Caco-2 (cell line): ENCODE measurements around the gene FBN2. TPM values are rescaled to one million over a fixed set of nuclear protein-coding genes. Genes with fewer than 3 reads are reported as not detected.

ENCODE experiments used
- BruUV-seq: library from RNA; stranded (reverse); fragments of 400-500 nt; replicated peaks from 2 replicates; lab custom pipeline; 2021; lab: Mats Ljungman, UMichigan
- CTCF ChIA-PET: fragments of 300-600 bp; sonication (Branson Sonifier 250); formaldehyde crosslinking; loops from one replicate; lab custom pipeline; 2022; ENCODE audit warnings: antibody characterized with exemption; lab: Charles Lee
- POLR2A ChIA-PET: fragments of 300-600 bp; sonication (Branson Sonifier 250); formaldehyde crosslinking; loops from one replicate; lab custom pipeline; 2022; ENCODE audit warnings: antibody characterized with exemption; lab: Charles Lee
- DNase-seq, 2 experiments: peaks; one replicate each; pipeline versions ENCODE4 v3.0.0 to v3.0.0-alpha.2; 2020 to 2022
- H3K27me3 ChIP-seq: replicated peaks from 2 replicates; pipeline ENCODE4 v1.6.0; 2011; ENCODE audit warnings: low read length; ENCODE audit not compliant: control insufficient read depth, insufficient read depth
- H3K36me3 ChIP-seq: 2 replicates; pipeline ENCODE4 v1.5.1; 2011; ENCODE audit warnings: low read length; ENCODE audit not compliant: control insufficient read depth, insufficient read depth
- H3K4me1 ChIP-seq: fragments of 250-450 bp; sonication (Bioruptor Pico); 2 replicates; pipeline ENCODE4 v1.5.1; 2020; ENCODE audit warnings: mild to moderate bottlenecking
- H3K4me3 ChIP-seq: 2 replicates; pipeline ENCODE4 v1.5.1; 2011; ENCODE audit warnings: low read depth, mild to moderate bottlenecking, control low read depth, low read length
- H3K9me3 ChIP-seq: fragments of 250-450 bp; sonication (Bioruptor Pico); 2 replicates; pipeline ENCODE4 v1.5.1; 2020; ENCODE audit warnings: mild to moderate bottlenecking, moderate library complexity
- H3K27ac Mint-ChIP-seq: one replicate; pipeline ENCODE4 v1.8.0; 2022; ENCODE audit warnings: mixed read lengths; ENCODE audit not compliant: unreplicated experiment
- H3K27me3 Mint-ChIP-seq: one replicate; pipeline ENCODE4 v1.8.0; 2022; ENCODE audit warnings: mixed read lengths; ENCODE audit not compliant: insufficient read depth, unreplicated experiment
- H3K36me3 Mint-ChIP-seq: one replicate; pipeline ENCODE4 v1.8.0; 2022; ENCODE audit warnings: mild to moderate bottlenecking, mixed read lengths; ENCODE audit not compliant: insufficient read depth, unreplicated experiment
- H3K4me1 Mint-ChIP-seq: one replicate; pipeline ENCODE4 v1.8.0; 2022; ENCODE audit warnings: low read depth, mixed read lengths; ENCODE audit not compliant: unreplicated experiment
- H3K4me3 Mint-ChIP-seq: one replicate; pipeline ENCODE4 v1.8.0; 2022; ENCODE audit warnings: mild to moderate bottlenecking, moderate library complexity, mixed read lengths; ENCODE audit not compliant: unreplicated experiment
- H3K9me3 Mint-ChIP-seq: one replicate; pipeline ENCODE4 v1.8.0; 2022; ENCODE audit warnings: mixed read lengths; ENCODE audit not compliant: unreplicated experiment
- intact Hi-C: fragments of 100-400 bp; cut with micrococcal nuclease; formaldehyde crosslinking; loops from one replicate; pipeline ENCODE4 v1.10.0; 2022; ENCODE audit not compliant: unreplicated experiment
- total RNA-seq: library from RNA; stranded (reverse); gene quantifications from 2 replicates; pipeline ENCODE4 v1.2.3, GENCODE V29; 2022
- TF ChIP-seq, protein P1 (sequence below), 2 experiments: fragments of 200-600 bp in 1 of 2; IDR thresholded peaks; 1 replicate in 1 of 2; 2 replicates in 1 of 2; pipeline versions ENCODE4 v1.5.1 to v1.8.0; 2011 to 2022; ENCODE audit warnings: antibody characterized with exemption in 1 of 2, control low read depth in 1 of 2, inconsistent platforms in 1 of 2, low read depth in 1 of 2, low read length in 1 of 2, mild to moderate bottlenecking in 1 of 2, moderate library complexity in 1 of 2; ENCODE audit not compliant: insufficient read depth in 1 of 2, severe bottlenecking in 1 of 2, unreplicated experiment in 1 of 2

Gene FBN2
- total RNA-seq, 1 experiment from 2014 or later: 0.09 TPM

GRCh38 chr5:128478386-128479368, 59.4 kb downstream of the FBN2 start:
- Histone ChIP-seq H3K9me3 (no peaks in the 10 kb centered on the region), H3K27me3 (no peaks in the 10 kb centered on the region), H3K4me3 (no peak overlapping the region), H3K4me1 (peaks cover 10% of the 10 kb centered on the region; the same call in 1 of the 2 replicates), H3K36me3 (no peaks in the 10 kb centered on the region)
- BruUV-seq: no TSS peak
- intact Hi-C loops: no loop called here
- H3K4me1 Mint-ChIP-seq: no peaks in the 10 kb centered on the region
- POLR2A ChIA-PET: no interaction called here
- no peaks in the 10 kb centered on the region for H3K36me3 Mint-ChIP-seq
- no peak overlapping the region for H3K27ac Mint-ChIP-seq
- CTCF ChIA-PET: no interaction called here
- DNase-seq: no peak
- no peaks in the 10 kb centered on the region for H3K27me3 Mint-ChIP-seq
- TF ChIP-seq, protein P1, sequence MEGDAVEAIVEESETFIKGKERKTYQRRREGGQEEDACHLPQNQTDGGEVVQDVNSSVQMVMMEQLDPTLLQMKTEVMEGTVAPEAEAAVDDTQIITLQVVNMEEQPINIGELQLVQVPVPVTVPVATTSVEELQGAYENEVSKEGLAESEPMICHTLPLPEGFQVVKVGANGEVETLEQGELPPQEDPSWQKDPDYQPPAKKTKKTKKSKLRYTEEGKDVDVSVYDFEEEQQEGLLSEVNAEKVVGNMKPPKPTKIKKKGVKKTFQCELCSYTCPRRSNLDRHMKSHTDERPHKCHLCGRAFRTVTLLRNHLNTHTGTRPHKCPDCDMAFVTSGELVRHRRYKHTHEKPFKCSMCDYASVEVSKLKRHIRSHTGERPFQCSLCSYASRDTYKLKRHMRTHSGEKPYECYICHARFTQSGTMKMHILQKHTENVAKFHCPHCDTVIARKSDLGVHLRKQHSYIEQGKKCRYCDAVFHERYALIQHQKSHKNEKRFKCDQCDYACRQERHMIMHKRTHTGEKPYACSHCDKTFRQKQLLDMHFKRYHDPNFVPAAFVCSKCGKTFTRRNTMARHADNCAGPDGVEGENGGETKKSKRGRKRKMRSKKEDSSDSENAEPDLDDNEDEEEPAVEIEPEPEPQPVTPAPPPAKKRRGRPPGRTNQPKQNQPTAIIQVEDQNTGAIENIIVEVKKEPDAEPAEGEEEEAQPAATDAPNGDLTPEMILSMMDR (IDR thresholded peaks at IDR 0.05; ENCODE audit: insufficient read depth in 1 of 2, low read depth in 1 of 2, low read length in 1 of 2, severe bottlenecking in 1 of 2, unreplicated experiment in 1 of 2): no peak
- no peak overlapping the region for H3K4me3 Mint-ChIP-seq
- peaks cover 4% of the 10 kb centered on the region for H3K9me3 Mint-ChIP-seq

DNA sequence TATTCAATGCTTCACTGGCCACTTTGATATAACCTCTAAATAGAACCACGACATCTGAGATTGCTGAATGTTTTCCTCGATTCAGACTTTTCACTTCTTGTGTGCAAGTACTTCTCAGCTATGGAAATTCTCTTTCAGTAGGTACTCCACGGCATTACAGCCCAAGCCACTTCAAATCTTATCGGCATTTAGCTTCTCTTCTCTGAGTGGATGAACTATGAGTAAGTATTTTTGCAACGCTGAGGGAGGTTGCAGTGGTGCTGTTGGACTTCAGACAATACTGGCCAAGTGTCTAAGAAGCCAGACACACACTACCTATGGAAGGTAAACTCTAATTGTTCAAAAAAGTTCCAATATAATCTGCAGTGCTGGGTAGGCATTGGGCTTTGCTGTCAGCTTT, 60.1 kb downstream of the FBN2 start:
- no TSS peak for BruUV-seq
- DNase-seq: no peak
- ChIA-PET CTCF (no interaction called here), POLR2A (no interaction called here)
- Mint-ChIP-seq H3K27me3 (no peaks in the 10 kb centered on the region), H3K4me1 (no peaks in the 10 kb centered on the region), H3K9me3 (peaks cover 6% of the 10 kb centered on the region), H3K36me3 (no peaks in the 10 kb centered on the region), H3K27ac (no peak overlapping the region), H3K4me3 (no peak overlapping the region)
- no peaks in the 10 kb centered on the region for H3K36me3 ChIP-seq
- TF ChIP-seq, protein P1 (IDR thresholded peaks at IDR 0.05; ENCODE audit: insufficient read depth in 1 of 2, low read depth in 1 of 2, low read length in 1 of 2, severe bottlenecking in 1 of 2, unreplicated experiment in 1 of 2): no peak
- H3K4me1 ChIP-seq: peaks cover 10% of the 10 kb centered on the region; the same call in 1 of the 2 replicates
- intact Hi-C loops: no loop called here
- H3K9me3 ChIP-seq: no peaks in the 10 kb centered on the region
- no peaks in the 10 kb centered on the region for H3K27me3 ChIP-seq
- H3K4me3 ChIP-seq: no peak overlapping the region

- intact Hi-C loops: no loop called here
These were observed 62.4 kb downstream of the FBN2 start for GRCh38 chr5:128475693-128476092.

More at GRCh38 chr5:128475693-128476092, 62.4 kb downstream of the FBN2 start:
- no peaks in the 10 kb centered on the region for H3K36me3 ChIP-seq
- H3K9me3 ChIP-seq: no peaks in the 10 kb centered on the region
- TF ChIP-seq, protein P1 (IDR thresholded peaks at IDR 0.05; ENCODE audit: insufficient read depth in 1 of 2, low read depth in 1 of 2, low read length in 1 of 2, severe bottlenecking in 1 of 2, unreplicated experiment in 1 of 2): no peak
- DNase-seq: no peak
- BruUV-seq: no TSS peak
- no peak overlapping the region for H3K4me3 ChIP-seq
- no peaks in the 10 kb centered on the region for H3K27me3 ChIP-seq
- Mint-ChIP-seq H3K27me3 (no peaks in the 10 kb centered on the region), H3K36me3 (no peaks in the 10 kb centered on the region), H3K27ac (no peak overlapping the region), H3K4me1 (no peaks in the 10 kb centered on the region), H3K4me3 (no peak overlapping the region), H3K9me3 (peaks cover 6% of the 10 kb centered on the region)
- ChIA-PET POLR2A (no interaction called here), CTCF (no interaction called here)
- H3K4me1 ChIP-seq: peaks cover 14% of the 10 kb centered on the region
